SK-N-SH treated with all-trans-retinoic acid at 6 μM for 48 hours (cell line): ENCODE data around the gene MRPL57.
"Not testable (repeated sequence)": the region's sequence is repeated elsewhere in the genome, so short reads cannot be mapped to it uniquely, and the experiment has no call there.

Experiments
- ATAC-seq: fragments of 200-7000 bp; cut with Tn5 transposase; 3 replicates; pipeline ENCODE4 v1.9.1; 2020; ENCODE audit warnings: mild to moderate bottlenecking, moderate library complexity
- ARNTL ChIP-seq: fragments of 450-650 bp; formaldehyde crosslinking; IDR thresholded peaks from 2 replicates; pipeline ENCODE4 v1.5.0; 2020; ENCODE audit warnings: low read depth, mild to moderate bottlenecking, moderate library complexity, borderline replicate concordance
- BACH2 ChIP-seq: fragments of 250-450 bp; sonication (Bioruptor Pico); IDR thresholded peaks from 2 replicates; pipeline ENCODE4 v1.9.0; 2021; ENCODE audit warnings: mild to moderate bottlenecking, borderline replicate concordance
- CSDC2 ChIP-seq: fragments of 250-450 bp; sonication (Bioruptor Pico); IDR thresholded peaks from 2 replicates; pipeline ENCODE4 v1.5.0; 2020; ENCODE audit warnings: mild to moderate bottlenecking, moderate library complexity
- CSRNP3 ChIP-seq: fragments of 250-450 bp; sonication (Bioruptor Pico); IDR thresholded peaks from 2 replicates; pipeline ENCODE4 v1.5.1; 2021; ENCODE audit warnings: mild to moderate bottlenecking, moderate library complexity
- ISL1 ChIP-seq: fragments of 250-450 bp; sonication (Bioruptor Pico); IDR thresholded peaks from 2 replicates; pipeline ENCODE4 v2.1.2; 2022; ENCODE audit warnings: mild to moderate bottlenecking, moderate library complexity
- OSR1 ChIP-seq: fragments of 250-450 bp; sonication (Bioruptor Pico); IDR thresholded peaks from 2 replicates; pipeline ENCODE4 v1.8.0; 2022; ENCODE audit warnings: moderate library complexity, mild to moderate bottlenecking, inconsistent platforms
- POU6F1 ChIP-seq: fragments of 250-450 bp; sonication (Bioruptor Pico); IDR thresholded peaks from 2 replicates; pipeline ENCODE4 v1.8.0; 2021; ENCODE audit warnings: low read depth, mild to moderate bottlenecking, moderate library complexity, borderline replicate concordance
- PPARA ChIP-seq: fragments of 250-450 bp; sonication (Bioruptor Pico); IDR thresholded peaks from 2 replicates; pipeline ENCODE4 v1.5.0; 2020; ENCODE audit warnings: mild to moderate bottlenecking, borderline replicate concordance
- RARB ChIP-seq: fragments of 250-450 bp; sonication (Bioruptor Pico); IDR thresholded peaks from 2 replicates; pipeline ENCODE4 v1.8.0; 2021; ENCODE audit warnings: mild to moderate bottlenecking, moderate library complexity
- SNAI2 ChIP-seq: fragments of 250-450 bp; sonication (Bioruptor Pico); IDR thresholded peaks from 2 replicates; pipeline ENCODE4 v1.5.0; 2020; ENCODE audit warnings: mild to moderate bottlenecking, moderate library complexity
- TCF4 ChIP-seq: fragments of 250-450 bp; sonication (Bioruptor Pico); IDR thresholded peaks from 2 replicates; pipeline ENCODE4 v1.8.0; 2021; ENCODE audit warnings: mild to moderate bottlenecking, moderate library complexity, borderline replicate concordance
- TOX ChIP-seq: fragments of 250-450 bp; sonication (Bioruptor Pico); IDR thresholded peaks from 2 replicates; pipeline ENCODE4 v1.8.0; 2021; ENCODE audit warnings: mild to moderate bottlenecking, moderate library complexity, borderline replicate concordance
- TSHZ2 ChIP-seq: fragments of 250-450 bp; sonication (Bioruptor Pico); IDR thresholded peaks from 2 replicates; pipeline ENCODE4 v1.5.0; 2020; ENCODE audit warnings: mild to moderate bottlenecking, moderate library complexity
- ZC3H10 ChIP-seq: fragments of 250-450 bp; sonication (Bioruptor Pico); IDR thresholded peaks from 2 replicates; pipeline ENCODE4 v1.5.1; 2021; ENCODE audit warnings: mild to moderate bottlenecking, moderate library complexity
- ZNF565 ChIP-seq: fragments of 450-650 bp; formaldehyde crosslinking; conservative IDR thresholded peaks from 2 replicates; pipeline ENCODE4 v1.5.0; 2020; ENCODE audit warnings: low read depth, mild to moderate bottlenecking, moderate library complexity
- ZNF70 ChIP-seq: fragments of 450-650 bp; formaldehyde crosslinking; IDR thresholded peaks from 2 replicates; pipeline ENCODE4 v1.5.0; 2020; ENCODE audit warnings: mild to moderate bottlenecking, moderate library complexity
- ZNF8 ChIP-seq: fragments of 450-650 bp; formaldehyde crosslinking; IDR thresholded peaks from 2 replicates; pipeline ENCODE4 v1.5.0; 2020; ENCODE audit warnings: mild to moderate bottlenecking, moderate library complexity

The MRPL57 gene

DNA sequence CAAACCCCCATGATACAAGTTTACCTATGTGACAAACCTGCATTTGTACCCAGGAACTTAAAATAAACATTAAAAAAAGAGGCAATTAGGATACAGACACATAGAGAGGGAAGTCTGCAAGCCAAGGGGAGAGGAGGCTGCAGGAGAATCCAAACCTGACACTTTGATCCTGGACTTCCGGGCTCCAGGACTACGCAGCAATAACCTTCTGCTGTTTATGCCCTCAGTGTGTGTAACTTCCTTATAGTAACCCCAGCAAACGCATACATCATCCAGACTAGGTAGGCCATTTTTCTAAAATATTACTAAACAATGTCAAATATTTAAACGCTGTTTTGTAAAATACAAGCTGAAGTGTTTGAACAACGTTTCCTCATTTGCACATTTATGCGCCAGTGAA lies 39.0 kb downstream of the MRPL57 start:
- ATAC-seq: not testable (repeated sequence)

GRCh38 chr13:21216332-21216731 lies 39.9 kb downstream of the MRPL57 start:
- peak; percentile 61 for ATAC-seq

DNA sequence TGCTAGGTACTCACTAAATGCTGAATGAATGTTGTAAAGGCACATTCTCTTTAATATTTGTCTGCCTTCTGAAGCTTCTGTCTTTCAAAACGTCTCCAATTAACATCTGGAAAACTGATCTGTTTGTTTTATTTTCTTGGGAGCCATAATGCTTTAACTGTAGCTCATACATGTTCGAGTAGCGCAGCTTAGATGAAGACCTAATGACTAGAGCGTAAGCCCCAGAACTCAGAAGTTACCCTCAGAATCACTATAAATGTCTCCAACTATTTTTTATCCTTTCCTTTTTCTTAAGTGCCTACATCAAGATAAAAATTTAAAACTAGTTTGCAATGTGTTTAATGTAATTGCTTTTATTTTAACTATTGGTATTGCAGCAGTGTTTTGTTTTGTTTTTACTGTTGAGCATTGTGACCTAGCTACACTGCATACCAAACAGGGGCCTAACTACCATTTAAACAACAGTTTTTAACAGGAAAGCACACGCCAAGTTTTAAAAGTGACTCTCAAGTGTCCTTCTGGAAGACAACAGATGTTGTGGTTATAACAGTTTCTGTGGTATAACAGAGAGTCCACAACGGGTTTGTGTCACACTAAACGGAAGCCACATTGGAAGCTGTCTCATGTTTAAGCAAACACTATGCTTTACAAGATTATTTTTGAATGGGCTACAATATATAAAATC lies 42.0 kb downstream of the MRPL57 start:
- no peak for ATAC-seq
- no peak for TF ChIP-seq ZNF8
- no peak for TF ChIP-seq TSHZ2 (CRISPR knock-in tag)
- TF ChIP-seq ZNF70 (CRISPR knock-in tag): no peak
- no peak for TF ChIP-seq BACH2 (CRISPR knock-in tag)
- TF ChIP-seq RARB (CRISPR knock-in tag): no peak
- no peak for TF ChIP-seq POU6F1 (CRISPR knock-in tag)

More at GRCh38 chr13:21216332-21216731, 39.9 kb downstream of the MRPL57 start:
- TF ChIP-seq TSHZ2 (CRISPR knock-in tag) (no peak), TCF4 (no peak), ARNTL (CRISPR knock-in tag) (no peak), ZNF70 (CRISPR knock-in tag) (no peak), SNAI2 (CRISPR knock-in tag) (no peak), OSR1 (CRISPR knock-in tag) (no peak), POU6F1 (CRISPR knock-in tag) (no peak), ISL1 (CRISPR knock-in tag) (no peak), ZNF565 (CRISPR knock-in tag) (no peak), TOX (no peak), CSRNP3 (CRISPR knock-in tag) (no peak), PPARA (no peak), ZC3H10 (CRISPR knock-in tag) (no peak), CSDC2 (CRISPR knock-in tag) (no peak)
- TF ChIP-seq, all 23 proteins: peak for 0

GRCh38 chr13:21219036-21219381 lies 42.6 kb downstream of the MRPL57 start:
- no peak for TF ChIP-seq ZC3H10 (CRISPR knock-in tag)
- no peak for TF ChIP-seq ARNTL (CRISPR knock-in tag)
- no peak for TF ChIP-seq CSDC2 (CRISPR knock-in tag)
- TF ChIP-seq, all 23 proteins: peak for 0
- no peak for ATAC-seq

GRCh38 chr13:21219716-21220115 lies 43.3 kb downstream of the MRPL57 start:
- not testable (repeated sequence) for ATAC-seq
